Gastroesophageal sphincter (tissue), 3 donors: Measurements from ENCODE around the gene MTUS2.

Experiments used
- EP300 ChIP-seq: sonication (generic); formaldehyde crosslinking; IDR thresholded peaks from one replicate; pipeline ENCODE4 v1.6.1; 2017; ENCODE audit warnings: antibody characterized with exemption, mild to moderate bottlenecking
- TF ChIP-seq, protein P1 (sequence below), 4 experiments: fragments of 200-600 bp in 2 of 4; fragments of 450-650 bp in 2 of 4; sonication (generic) in 1 of 4; IDR thresholded peaks; one replicate each; pipeline ENCODE4 v1.5.1; 2017 to 2019; ENCODE audit warnings: antibody characterized with exemption in 4 of 4, mild to moderate bottlenecking in 2 of 4, moderate library complexity in 2 of 4

DNA sequence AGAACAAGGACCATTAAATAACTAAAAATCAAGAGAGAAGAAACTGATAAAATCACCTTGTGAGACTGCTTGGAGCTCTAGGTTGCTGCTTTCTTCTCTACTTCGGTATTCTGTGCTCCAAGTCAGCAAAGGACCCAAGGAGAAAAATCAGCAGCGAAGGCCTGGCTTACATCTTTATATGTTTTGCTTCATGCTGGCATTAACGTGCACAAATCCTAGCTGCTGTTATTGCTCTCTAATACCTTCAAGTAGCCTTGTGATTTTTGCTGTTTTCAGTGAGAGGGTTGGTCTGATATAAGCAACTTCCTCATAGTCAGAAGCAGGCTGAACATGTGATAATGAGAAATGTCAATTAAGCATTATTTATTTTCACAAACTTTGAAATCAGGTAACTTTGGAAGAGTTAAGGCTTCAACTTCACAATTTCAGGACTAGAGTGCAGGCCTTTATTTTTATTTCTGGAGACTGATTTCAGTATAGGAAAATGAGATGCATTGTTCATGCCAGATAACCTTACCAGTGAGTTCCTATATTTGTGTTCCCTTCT is 410.2 kb downstream of the MTUS2 start:
- no peak for TF ChIP-seq EP300
- TF ChIP-seq, protein P1, sequence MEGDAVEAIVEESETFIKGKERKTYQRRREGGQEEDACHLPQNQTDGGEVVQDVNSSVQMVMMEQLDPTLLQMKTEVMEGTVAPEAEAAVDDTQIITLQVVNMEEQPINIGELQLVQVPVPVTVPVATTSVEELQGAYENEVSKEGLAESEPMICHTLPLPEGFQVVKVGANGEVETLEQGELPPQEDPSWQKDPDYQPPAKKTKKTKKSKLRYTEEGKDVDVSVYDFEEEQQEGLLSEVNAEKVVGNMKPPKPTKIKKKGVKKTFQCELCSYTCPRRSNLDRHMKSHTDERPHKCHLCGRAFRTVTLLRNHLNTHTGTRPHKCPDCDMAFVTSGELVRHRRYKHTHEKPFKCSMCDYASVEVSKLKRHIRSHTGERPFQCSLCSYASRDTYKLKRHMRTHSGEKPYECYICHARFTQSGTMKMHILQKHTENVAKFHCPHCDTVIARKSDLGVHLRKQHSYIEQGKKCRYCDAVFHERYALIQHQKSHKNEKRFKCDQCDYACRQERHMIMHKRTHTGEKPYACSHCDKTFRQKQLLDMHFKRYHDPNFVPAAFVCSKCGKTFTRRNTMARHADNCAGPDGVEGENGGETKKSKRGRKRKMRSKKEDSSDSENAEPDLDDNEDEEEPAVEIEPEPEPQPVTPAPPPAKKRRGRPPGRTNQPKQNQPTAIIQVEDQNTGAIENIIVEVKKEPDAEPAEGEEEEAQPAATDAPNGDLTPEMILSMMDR (IDR thresholded peaks at IDR 0.05), result no peak
